NCI-H146 (cell line): Measurements from ENCODE around the gene SKIDA1.
"Not testable (repeated sequence)": the region's sequence is repeated elsewhere in the genome, so short reads cannot be mapped to it uniquely, and the experiment has no call there.

Experiments
- DNase-seq: peaks from one replicate; lab custom pipeline; 2025; lab: John Stamatoyannopoulos, UW

SKIDA1 gene

GRCh38 chr10:21525367-21526187 lies at the start of gene SKIDA1:
Gene SKIDA1, minus strand, starts transcription at chr10:21525682. Its CDS starts 7,860 bp downstream, at chr10:21517822.
- peak; percentile 96 for DNase-seq

GRCh38 chr10:21574514-21574913 lies 49.0 kb upstream of the SKIDA1 start:
- not testable (repeated sequence) for DNase-seq

GRCh38 chr10:21572578-21572977 lies 47.1 kb upstream of the SKIDA1 start:
- no peak for DNase-seq

- DNase-seq: no peak
Measured at GRCh38 chr10:21570761-21571521, 45.5 kb upstream of the SKIDA1 start.

GRCh38 chr10:21558984-21559383 lies 33.5 kb upstream of the SKIDA1 start:
- not testable (repeated sequence) for DNase-seq

GRCh38 chr10:21556527-21556926 lies 31.0 kb upstream of the SKIDA1 start:
- no peak for DNase-seq

GRCh38 chr10:21552638-21553037 lies 27.2 kb upstream of the SKIDA1 start:
- no peak for DNase-seq

- no peak for DNase-seq
Measured at GRCh38 chr10:21547246-21547645, 21.8 kb upstream of the SKIDA1 start.

- DNase-seq: not testable (repeated sequence)
Measured at GRCh38 chr10:21540701-21541100, 15.2 kb upstream of the SKIDA1 start.

- no peak for DNase-seq
Measured at GRCh38 chr10:21536874-21537273, 11.4 kb upstream of the SKIDA1 start.

- DNase-seq: not testable (repeated sequence)
Measured at GRCh38 chr10:21535976-21536375, 10.5 kb upstream of the SKIDA1 start.

- DNase-seq: no peak
Measured at GRCh38 chr10:21535494-21535965, 10.0 kb upstream of the SKIDA1 start.

GRCh38 chr10:21534604-21535493 lies 9.4 kb upstream of the SKIDA1 start:
- peak; percentile 85 for DNase-seq

GRCh38 chr10:21534280-21534586 lies 8.8 kb upstream of the SKIDA1 start:
- DNase-seq: no peak

- DNase-seq: peak; percentile 99
Measured at GRCh38 chr10:21533467-21534279, 8.2 kb upstream of the SKIDA1 start, which contains the start of gene MLLT10. Gene MLLT10, plus strand, starts transcription at chr10:21534232. Its CDS starts 413 bp downstream, at chr10:21534645.

GRCh38 chr10:21532694-21533466 lies 7.4 kb upstream of the SKIDA1 start:
- DNase-seq: no peak

- no peak for DNase-seq
Measured at GRCh38 chr10:21531164-21531563, 5.7 kb upstream of the SKIDA1 start.

- no peak for DNase-seq
Measured at GRCh38 chr10:21530641-21531040, 5.2 kb upstream of the SKIDA1 start.

- no peak for DNase-seq
Measured at GRCh38 chr10:21530168-21530567, 4.7 kb upstream of the SKIDA1 start.
